Calu3 (cell line): Measurements from ENCODE around the gene SORCS1. TPM values are rescaled to one million over a fixed set of nuclear protein-coding genes. Genes with fewer than 3 reads are reported as not detected.

ENCODE experiments used
- BruUV-seq: library from RNA; stranded (reverse); fragments of 400-500 nt; replicated peaks from 2 replicates; lab custom pipeline; 2021; lab: Mats Ljungman, UMichigan
- CTCF ChIA-PET: fragments of 300-600 bp; sonication (Branson Sonifier 250); formaldehyde crosslinking; loops from one replicate; lab custom pipeline; 2022; ENCODE audit warnings: antibody characterized with exemption; lab: Charles Lee
- DNase-seq: peaks from one replicate; pipeline ENCODE4 v3.0.0; 2022
- H3K27ac Mint-ChIP-seq: one replicate; pipeline ENCODE4 v1.8.0; 2022; ENCODE audit warnings: mixed read lengths; ENCODE audit not compliant: unreplicated experiment
- H3K27me3 Mint-ChIP-seq: one replicate; pipeline ENCODE4 v1.8.0; 2022; ENCODE audit warnings: mixed read lengths; ENCODE audit not compliant: unreplicated experiment
- H3K36me3 Mint-ChIP-seq: one replicate; pipeline ENCODE4 v1.8.0; 2022; ENCODE audit warnings: mild to moderate bottlenecking, moderate library complexity, mixed read lengths; ENCODE audit not compliant: insufficient read depth, unreplicated experiment
- H3K4me1 Mint-ChIP-seq: one replicate; pipeline ENCODE4 v1.8.0; 2022; ENCODE audit warnings: mild to moderate bottlenecking, low read depth, mixed read lengths; ENCODE audit not compliant: unreplicated experiment
- H3K4me3 Mint-ChIP-seq: one replicate; pipeline ENCODE4 v1.8.0; 2022; ENCODE audit warnings: mild to moderate bottlenecking, low read depth, moderate library complexity, mixed read lengths; ENCODE audit not compliant: unreplicated experiment
- H3K9me3 Mint-ChIP-seq: one replicate; pipeline ENCODE4 v1.8.0; 2022; ENCODE audit warnings: low read depth, mixed read lengths; ENCODE audit not compliant: unreplicated experiment
- CTCF ChIP-seq: fragments of 200-600 bp; IDR thresholded peaks from one replicate; pipeline ENCODE4 v1.8.0; 2022; ENCODE audit warnings: antibody characterized with exemption; ENCODE audit not compliant: unreplicated experiment
- intact Hi-C: fragments of 100-400 bp; cut with micrococcal nuclease; formaldehyde crosslinking; loops from one replicate; pipeline ENCODE4 v1.10.0; 2022; ENCODE audit not compliant: unreplicated experiment
- total RNA-seq: library from RNA; stranded (reverse); gene quantifications from 2 replicates; pipeline ENCODE4 v1.2.3, GENCODE V29; 2022

SORCS1 gene
- total RNA-seq, 1 experiment from 2014 or later, result not detected

- TF ChIP-seq CTCF, result no peak
- Mint-ChIP-seq H3K27me3 (no peaks in the 10 kb centered on the region), H3K36me3 (no peaks in the 10 kb centered on the region), H3K4me3 (no peak overlapping the region), H3K4me1 (no peaks in the 10 kb centered on the region), H3K27ac (no peak overlapping the region), H3K9me3 (peaks cover 9% of the 10 kb centered on the region)
- DNase-seq, result no peak
- no TSS peak for BruUV-seq
- intact Hi-C loops, result no loop called here
- CTCF ChIA-PET, result no interaction called here
Observed at GRCh38 chr10:107056182-107056581, 108.3 kb downstream of the SORCS1 start.

DNA sequence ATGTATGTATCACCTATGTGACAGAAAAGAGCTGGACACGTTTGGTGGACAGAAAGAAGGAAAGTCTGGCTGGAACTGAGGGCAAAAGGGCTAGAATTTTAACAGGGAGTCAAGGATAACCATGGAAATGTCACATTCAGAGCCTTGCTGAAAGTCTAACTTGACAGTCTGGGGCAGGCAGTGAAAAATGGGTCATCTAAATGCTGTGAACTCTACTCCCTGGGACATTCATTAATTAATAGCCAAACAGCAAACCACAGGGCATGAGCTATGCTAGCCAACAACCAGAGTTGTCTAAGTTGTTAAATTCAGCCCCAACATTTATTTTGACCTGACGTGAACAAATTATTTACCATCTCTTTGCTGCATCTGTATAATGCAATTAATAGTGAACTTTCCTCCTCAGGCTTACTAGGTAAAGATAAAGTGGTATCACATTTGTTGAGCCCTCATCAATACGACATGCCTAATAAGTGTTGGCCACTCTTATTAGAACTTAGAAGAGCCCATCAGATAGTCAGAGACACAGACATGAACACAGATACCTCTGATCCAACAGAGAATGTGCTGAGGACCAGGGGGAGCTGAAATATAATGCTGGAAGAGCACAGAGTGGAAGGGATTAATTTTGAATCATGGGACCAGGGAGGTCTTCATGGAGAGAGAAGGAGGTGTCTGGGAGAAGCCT, 109.9 kb downstream of the SORCS1 start:
- no TSS peak for BruUV-seq

DNA sequence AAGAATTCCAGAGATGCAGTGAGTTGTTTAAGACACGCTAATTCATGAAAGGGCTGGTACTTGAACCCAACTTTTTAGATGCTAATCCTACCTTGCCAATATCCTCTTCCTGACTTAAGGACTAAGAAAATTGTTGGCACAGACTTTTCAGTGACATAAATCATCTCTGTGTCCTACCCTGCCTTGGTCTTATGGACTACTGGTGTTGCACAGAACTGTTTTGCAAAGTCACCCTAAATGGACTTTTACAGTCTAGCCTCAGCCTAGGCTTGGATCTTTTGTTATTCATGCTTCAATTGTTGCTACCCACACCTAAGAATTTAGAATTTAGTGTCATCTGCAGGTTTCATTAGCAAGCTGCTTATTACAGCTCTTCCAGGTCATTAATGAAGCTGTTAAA, 112.7 kb downstream of the SORCS1 start:
- no peaks in the 10 kb centered on the region for H3K36me3 Mint-ChIP-seq
- H3K4me1 Mint-ChIP-seq, result no peaks in the 10 kb centered on the region
- intact Hi-C loops, result no loop called here
- H3K27me3 Mint-ChIP-seq, result no peaks in the 10 kb centered on the region
- BruUV-seq, result no TSS peak
- peaks cover 6% of the 10 kb centered on the region for H3K9me3 Mint-ChIP-seq
- CTCF ChIA-PET, result no interaction called here
- H3K4me3 Mint-ChIP-seq, result no peak overlapping the region
- H3K27ac Mint-ChIP-seq, result no peak overlapping the region
- no peak for TF ChIP-seq CTCF
- no peak for DNase-seq

More for the DNA sequence above, 109.9 kb downstream of the SORCS1 start:
- Mint-ChIP-seq H3K9me3 (peaks cover 9% of the 10 kb centered on the region), H3K27me3 (no peaks in the 10 kb centered on the region), H3K36me3 (no peaks in the 10 kb centered on the region), H3K27ac (no peak overlapping the region), H3K4me3 (no peak overlapping the region), H3K4me1 (no peaks in the 10 kb centered on the region)
- TF ChIP-seq CTCF, result no peak
- intact Hi-C loops, result no loop called here
- DNase-seq, result no peak
- CTCF ChIA-PET, result no interaction called here

DNA sequence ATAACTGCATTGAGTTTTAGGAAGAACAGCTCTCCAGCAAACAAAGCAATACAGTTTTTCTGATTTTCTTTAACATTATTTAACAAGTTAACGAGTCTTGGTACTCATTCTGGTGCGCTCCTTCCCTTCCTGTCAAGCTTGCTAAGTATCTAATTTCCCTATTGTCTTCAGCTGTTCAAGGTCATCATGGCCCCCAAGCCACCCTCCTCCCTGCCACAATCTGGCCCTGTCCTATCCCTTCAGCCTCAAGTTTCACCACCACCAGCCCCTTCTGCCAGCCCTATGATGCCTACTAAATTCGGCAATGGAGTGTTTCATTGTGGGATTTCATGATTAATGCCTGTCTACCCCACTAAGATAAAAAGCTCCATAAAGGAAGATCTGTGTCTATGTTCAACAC, 121.0 kb downstream of the SORCS1 start:
- TF ChIP-seq CTCF, result no peak
- no TSS peak for BruUV-seq

More for the DNA sequence above, 121.0 kb downstream of the SORCS1 start:
- Mint-ChIP-seq H3K4me3 (no peak overlapping the region), H3K4me1 (no peaks in the 10 kb centered on the region), H3K27me3 (no peaks in the 10 kb centered on the region), H3K27ac (no peak overlapping the region), H3K36me3 (no peaks in the 10 kb centered on the region), H3K9me3 (no peaks in the 10 kb centered on the region)
- intact Hi-C loops, result no loop called here
- CTCF ChIA-PET, result no interaction called here
- no peak for DNase-seq
